GM12878 (cell line): ENCODE results near the gene CHN2. TPM values are rescaled to one million over a fixed set of nuclear protein-coding genes. Genes with fewer than 3 reads are reported as not detected.

ENCODE experiments used
- ATAC-seq: fragments of 200-7000 bp; cut with Tn5 transposase; 3 replicates; pipeline ENCODE4 v1.9.1; 2020; ENCODE audit warnings: mild to moderate bottlenecking, moderate library complexity
- BruUV-seq: library from RNA; stranded (reverse); fragments of 400-500 nt; replicated peaks from 2 replicates; lab custom pipeline; 2021; lab: Mats Ljungman, UMichigan
- CTCF ChIA-PET: fragments of 300-600 bp; sonication (Branson Sonifier 250); formaldehyde crosslinking; extraction: SDS; loops from one replicate; lab custom pipeline; 2021; ENCODE audit warnings: inconsistent platforms; lab: Yijun Ruan, JAX
- POLR2A ChIA-PET: fragments of 350-600 bp; formaldehyde crosslinking; extraction: SDS; loops from one replicate; lab custom pipeline; 2021; ENCODE audit warnings: inconsistent platforms; lab: Charles Lee
- RAD21 ChIA-PET: fragments of 300-600 bp; sonication (Branson Sonifier 250); formaldehyde crosslinking; loops from one replicate; lab custom pipeline; 2023; ENCODE audit warnings: antibody characterized with exemption; ENCODE audit not compliant: unreplicated experiment; lab: Charles Lee
- SMC1A ChIA-PET: fragments of 300-600 bp; sonication (Branson Sonifier 250); formaldehyde crosslinking; loops from one replicate; lab custom pipeline; 2023; ENCODE audit not compliant: unreplicated experiment, uncharacterized antibody; lab: Charles Lee
- DNase-seq: peaks from one replicate; pipeline ENCODE4 v3.0.0-alpha.2; 2011; ENCODE audit warnings: low read depth, low spot score
- FAIRE-seq: peaks from 3 replicates; lab custom pipeline; 2011; peaks lifted over from hg19 to GRCh38; lab: Jason Lieb, UNC
- H2AFZ ChIP-seq: 2 replicates; pipeline ENCODE4 v1.6.0; 2011; ENCODE audit warnings: low read depth, low read length, control low read depth; ENCODE audit not compliant: control insufficient read depth
- H3K27ac ChIP-seq: 2 replicates; pipeline ENCODE4 v1.5.1; 2011; ENCODE audit warnings: control low read depth; ENCODE audit not compliant: control insufficient read depth, insufficient read depth
- H3K27me3 ChIP-seq, 2 experiments: replicated peaks in 1 of 2; 2 replicates each; pipeline versions ENCODE4 v1.6.0 to v1.6.1; 2011; ENCODE audit warnings: low read length in 1 of 2; ENCODE audit not compliant: control insufficient read depth in 2 of 2, insufficient read depth in 2 of 2
- H3K36me3 ChIP-seq, 2 experiments: 2 replicates each; pipeline ENCODE4 v1.5.1; 2011; ENCODE audit warnings: low read length in 1 of 2; ENCODE audit not compliant: control insufficient read depth in 2 of 2, insufficient read depth in 2 of 2
- H3K4me1 ChIP-seq: 2 replicates; pipeline ENCODE4 v1.6.1; 2011; ENCODE audit warnings: mild to moderate bottlenecking, low read length, moderate library complexity, mixed read lengths; ENCODE audit not compliant: control insufficient read depth, insufficient read depth
- H3K4me2 ChIP-seq: 2 replicates; pipeline ENCODE4 v1.6.0; 2011; ENCODE audit warnings: control low read depth; ENCODE audit not compliant: control insufficient read depth, insufficient read depth
- H3K4me3 ChIP-seq: fragments of 200-600 bp; sonication (generic); 2 replicates; pipeline ENCODE4 v1.5.1; 2016
- H3K79me2 ChIP-seq: 2 replicates; pipeline ENCODE4 v1.6.0; 2011; ENCODE audit warnings: low read length; ENCODE audit not compliant: control insufficient read depth, insufficient read depth
- H3K9ac ChIP-seq: 2 replicates; pipeline ENCODE4 v1.8.0; 2011; ENCODE audit warnings: low read length, control low read depth, mixed read lengths; ENCODE audit not compliant: control insufficient read depth, insufficient read depth
- H3K9me3 ChIP-seq: replicated peaks from 3 replicates; pipeline ENCODE4 v1.5.1; 2011; ENCODE audit warnings: mild to moderate bottlenecking, low read length; ENCODE audit not compliant: control insufficient read depth, insufficient read depth
- H4K20me1 ChIP-seq: 2 replicates; pipeline ENCODE4 v1.6.0; 2011; ENCODE audit not compliant: control insufficient read depth, insufficient read depth
- CBX3 ChIP-seq: fragments of 200-600 bp; sonication (generic); IDR thresholded peaks from 2 replicates; pipeline ENCODE4 v1.6.1; 2016; ENCODE audit warnings: low read depth, borderline replicate concordance
- CHD4 ChIP-seq: fragments of 200-600 bp; sonication (generic); IDR thresholded peaks from 2 replicates; pipeline ENCODE4 v1.6.1; 2016; ENCODE audit warnings: mild to moderate bottlenecking
- POLR2A ChIP-seq: IDR thresholded peaks from 2 replicates; pipeline ENCODE4 v1.6.1; 2011; ENCODE audit warnings: low read depth, mild to moderate bottlenecking, low read length
- SMC3 ChIP-seq: IDR thresholded peaks from 2 replicates; pipeline ENCODE4 v1.6.1; 2011; ENCODE audit warnings: low read length, improper control_type of control experiment, borderline replicate concordance
- WGBS: methylation state at CpG from one replicate; pipeline ENCODE4 v1.1.6; 2016; ENCODE audit warnings: low lambda C conversion rate; ENCODE audit not compliant: insufficient replicate concordance, insufficient coverage; ENCODE audit errors: missing lambda C conversion rate; 5-methylcytosine and 5-hydroxymethylcytosine counted together
- in situ Hi-C: fragments of 300-500 bp; cut with MboI; formaldehyde crosslinking; loops from 9 replicates; pipeline ENCODE4 v1.14.3; 2018; ENCODE audit warnings: mixed read lengths
- intact Hi-C: fragments of 100-400 bp; cut with micrococcal nuclease; formaldehyde crosslinking; loops from one replicate; pipeline ENCODE4 v1.14.2; 2022; ENCODE audit not compliant: unreplicated experiment
- polyA plus RNA-seq, 11 experiments: library from polyadenylated mRNA; depleted of rRNA in 4 of 11; unstranded in 6 of 11; stranded (reverse) in 5 of 11; fragments of >200 nt; fragmentation: Nextera tagmentation in 4 of 11; fragmentation: Illumina TruSeq in 1 of 11; extraction: Ambion mirVana in 4 of 11; extraction: Trizol in 1 of 11; gene quantifications; 1 replicate in 1 of 11; 2 replicates in 10 of 11; pipeline versions ENCODE4 v1.2.1 to v1.2.3, GENCODE V29; 2011 to 2016; ENCODE audit warnings: inconsistent platforms in 2 of 11, missing spikeins in 2 of 11, low read depth in 1 of 11
- total RNA-seq, 4 experiments: library from RNA; depleted of rRNA in 3 of 4; stranded (reverse); fragments of >200 nt in 3 of 4; fragmentation: Illumina TruSeq in 1 of 4; extraction: Trizol in 1 of 4; gene quantifications; 2 replicates each; pipeline versions ENCODE4 v1.2.1 to v1.2.3, GENCODE V29; 2013 to 2021
- TF ChIP-seq, protein P1 (sequence below): fragments of 450-650 bp; IDR thresholded peaks from 2 replicates; pipeline ENCODE4 v1.6.1; 2016; ENCODE audit warnings: mild to moderate bottlenecking, moderate library complexity, borderline replicate concordance
- TF ChIP-seq, protein P2 (sequence below): fragments of 150-350 bp; IDR thresholded peaks from 2 replicates; pipeline ENCODE4 v1.6.1; 2016; ENCODE audit warnings: low read depth, low read length

Gene CHN2
- total and polyA plus RNA-seq, 10 of the 15 experiments (the other 5 are each of a cell fraction or from before 2014, with no cell fraction given), result 0.11 to 3.8 (median 0.37) TPM; not detected in 2

DNA sequence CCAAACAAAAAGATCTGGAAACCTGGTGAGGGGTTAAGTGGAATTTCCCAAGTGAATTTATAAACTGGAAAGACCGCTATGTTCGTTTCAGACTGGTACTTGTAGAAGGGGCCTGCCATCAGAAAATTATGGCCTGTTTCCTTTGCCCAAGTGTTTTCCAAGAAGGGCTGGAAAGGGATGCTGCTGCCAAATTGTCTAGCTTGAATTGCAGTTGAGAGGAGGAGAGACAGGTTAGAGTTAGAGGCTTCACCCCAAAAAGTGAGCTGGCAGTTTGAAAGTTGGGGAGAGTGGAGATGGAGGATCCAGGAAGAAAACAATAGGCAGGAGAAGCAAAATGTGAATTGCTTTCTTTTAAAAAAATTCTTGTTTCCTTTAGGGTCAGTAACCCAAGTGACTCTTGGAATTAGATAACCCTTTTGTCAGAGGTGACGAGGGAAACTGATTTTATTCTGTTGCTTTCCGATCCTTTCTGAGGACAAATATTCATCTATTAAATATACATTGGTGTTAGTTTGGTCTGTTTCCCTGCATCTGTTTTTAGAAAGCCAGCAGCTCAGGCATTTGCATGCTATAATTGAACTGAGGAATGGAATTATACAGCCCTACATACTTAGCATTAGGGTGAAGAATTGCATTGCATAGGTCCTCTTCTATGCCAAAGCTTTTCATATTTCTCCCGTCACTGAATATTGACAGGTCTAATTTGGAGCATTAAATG is 286.5 kb downstream of the CHN2 start:
- BruUV-seq, result no TSS peak
- CTCF ChIA-PET, result no interaction called here

DNA sequence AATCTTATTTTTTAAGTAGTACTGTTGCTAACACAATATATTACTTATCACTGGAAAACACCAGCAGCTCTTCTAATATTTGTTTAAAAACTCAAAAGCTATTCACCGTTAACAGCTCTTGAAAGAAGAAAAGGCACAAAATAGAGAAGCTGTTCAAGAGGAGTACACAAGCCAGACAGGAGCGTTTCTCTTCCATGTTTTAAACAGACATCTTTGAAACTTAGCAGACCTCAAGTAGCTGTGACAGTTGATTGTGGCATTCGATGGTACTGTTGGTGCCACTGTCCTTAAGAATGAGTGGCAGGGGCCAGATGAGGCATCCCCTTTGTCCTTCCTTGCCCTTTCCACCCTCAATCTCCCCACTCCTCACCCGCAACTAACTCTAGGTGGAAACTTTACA is 287.5 kb downstream of the CHN2 start:
- H3K4me1 ChIP-seq, result no peaks in the 10 kb centered on the region
- ChIA-PET POLR2A (no interaction called here), CTCF (no interaction called here), SMC1A (no interaction called here), RAD21 (no interaction called here)
- H3K79me2 ChIP-seq, result no peaks in the 10 kb centered on the region
- no peak overlapping the region for H3K27ac ChIP-seq
- H3K9me3 ChIP-seq, result no peaks in the 10 kb centered on the region
- WGBS, result 20% methylated on average over 4 of the region's 4 CpGs
- no peak overlapping the region for H3K4me3 ChIP-seq
- H4K20me1 ChIP-seq, result no peaks in the 10 kb centered on the region
- no peak for FAIRE-seq
- intact Hi-C loops, result no loop called here
- no peak overlapping the region for H3K4me2 ChIP-seq
- H3K9ac ChIP-seq, result no peak overlapping the region
- H2AFZ ChIP-seq, result no peak overlapping the region
- no peaks in the 10 kb centered on the region; a peak in 1 of 4 replicates for H3K27me3 ChIP-seq
- no peak for DNase-seq
- in situ Hi-C loops, result no loop called here
- H3K36me3 ChIP-seq, result no peaks in the 10 kb centered on the region
- BruUV-seq, result no TSS peak
- no peak for ATAC-seq
- TF ChIP-seq CHD4 (no peak), POLR2A (no peak), SMC3 (no peak)
- TF ChIP-seq, protein P1, sequence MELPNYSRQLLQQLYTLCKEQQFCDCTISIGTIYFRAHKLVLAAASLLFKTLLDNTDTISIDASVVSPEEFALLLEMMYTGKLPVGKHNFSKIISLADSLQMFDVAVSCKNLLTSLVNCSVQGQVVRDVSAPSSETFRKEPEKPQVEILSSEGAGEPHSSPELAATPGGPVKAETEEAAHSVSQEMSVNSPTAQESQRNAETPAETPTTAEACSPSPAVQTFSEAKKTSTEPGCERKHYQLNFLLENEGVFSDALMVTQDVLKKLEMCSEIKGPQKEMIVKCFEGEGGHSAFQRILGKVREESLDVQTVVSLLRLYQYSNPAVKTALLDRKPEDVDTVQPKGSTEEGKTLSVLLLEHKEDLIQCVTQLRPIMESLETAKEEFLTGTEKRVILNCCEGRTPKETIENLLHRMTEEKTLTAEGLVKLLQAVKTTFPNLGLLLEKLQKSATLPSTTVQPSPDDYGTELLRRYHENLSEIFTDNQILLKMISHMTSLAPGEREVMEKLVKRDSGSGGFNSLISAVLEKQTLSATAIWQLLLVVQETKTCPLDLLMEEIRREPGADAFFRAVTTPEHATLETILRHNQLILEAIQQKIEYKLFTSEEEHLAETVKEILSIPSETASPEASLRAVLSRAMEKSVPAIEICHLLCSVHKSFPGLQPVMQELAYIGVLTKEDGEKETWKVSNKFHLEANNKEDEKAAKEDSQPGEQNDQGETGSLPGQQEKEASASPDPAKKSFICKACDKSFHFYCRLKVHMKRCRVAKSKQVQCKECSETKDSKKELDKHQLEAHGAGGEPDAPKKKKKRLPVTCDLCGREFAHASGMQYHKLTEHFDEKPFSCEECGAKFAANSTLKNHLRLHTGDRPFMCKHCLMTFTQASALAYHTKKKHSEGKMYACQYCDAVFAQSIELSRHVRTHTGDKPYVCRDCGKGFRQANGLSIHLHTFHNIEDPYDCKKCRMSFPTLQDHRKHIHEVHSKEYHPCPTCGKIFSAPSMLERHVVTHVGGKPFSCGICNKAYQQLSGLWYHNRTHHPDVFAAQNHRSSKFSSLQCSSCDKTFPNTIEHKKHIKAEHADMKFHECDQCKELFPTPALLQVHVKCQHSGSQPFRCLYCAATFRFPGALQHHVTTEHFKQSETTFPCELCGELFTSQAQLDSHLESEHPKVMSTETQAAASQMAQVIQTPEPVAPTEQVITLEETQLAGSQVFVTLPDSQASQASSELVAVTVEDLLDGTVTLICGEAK, result no peak
- TF ChIP-seq, protein P2, sequence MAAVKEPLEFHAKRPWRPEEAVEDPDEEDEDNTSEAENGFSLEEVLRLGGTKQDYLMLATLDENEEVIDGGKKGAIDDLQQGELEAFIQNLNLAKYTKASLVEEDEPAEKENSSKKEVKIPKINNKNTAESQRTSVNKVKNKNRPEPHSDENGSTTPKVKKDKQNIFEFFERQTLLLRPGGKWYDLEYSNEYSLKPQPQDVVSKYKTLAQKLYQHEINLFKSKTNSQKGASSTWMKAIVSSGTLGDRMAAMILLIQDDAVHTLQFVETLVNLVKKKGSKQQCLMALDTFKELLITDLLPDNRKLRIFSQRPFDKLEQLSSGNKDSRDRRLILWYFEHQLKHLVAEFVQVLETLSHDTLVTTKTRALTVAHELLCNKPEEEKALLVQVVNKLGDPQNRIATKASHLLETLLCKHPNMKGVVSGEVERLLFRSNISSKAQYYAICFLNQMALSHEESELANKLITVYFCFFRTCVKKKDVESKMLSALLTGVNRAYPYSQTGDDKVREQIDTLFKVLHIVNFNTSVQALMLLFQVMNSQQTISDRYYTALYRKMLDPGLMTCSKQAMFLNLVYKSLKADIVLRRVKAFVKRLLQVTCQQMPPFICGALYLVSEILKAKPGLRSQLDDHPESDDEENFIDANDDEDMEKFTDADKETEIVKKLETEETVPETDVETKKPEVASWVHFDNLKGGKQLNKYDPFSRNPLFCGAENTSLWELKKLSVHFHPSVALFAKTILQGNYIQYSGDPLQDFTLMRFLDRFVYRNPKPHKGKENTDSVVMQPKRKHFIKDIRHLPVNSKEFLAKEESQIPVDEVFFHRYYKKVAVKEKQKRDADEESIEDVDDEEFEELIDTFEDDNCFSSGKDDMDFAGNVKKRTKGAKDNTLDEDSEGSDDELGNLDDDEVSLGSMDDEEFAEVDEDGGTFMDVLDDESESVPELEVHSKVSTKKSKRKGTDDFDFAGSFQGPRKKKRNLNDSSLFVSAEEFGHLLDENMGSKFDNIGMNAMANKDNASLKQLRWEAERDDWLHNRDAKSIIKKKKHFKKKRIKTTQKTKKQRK, result no peak

More for the DNA sequence above, 286.5 kb downstream of the CHN2 start:
- H3K27me3 ChIP-seq, result no peaks in the 10 kb centered on the region; a peak in 1 of 4 replicates
- ChIA-PET SMC1A (no interaction called here), RAD21 (no interaction called here), POLR2A (no interaction called here)
- no peak overlapping the region for H3K4me2 ChIP-seq
- DNase-seq, result no peak
- no peak for ATAC-seq
- no peak for FAIRE-seq
- intact Hi-C loops (no loop called here), in situ Hi-C loops (no loop called here)
- H3K4me1 ChIP-seq, result no peaks in the 10 kb centered on the region
- H3K36me3 ChIP-seq, result no peaks in the 10 kb centered on the region
- no peaks in the 10 kb centered on the region for H3K9me3 ChIP-seq
- no peak overlapping the region for H3K9ac ChIP-seq
- no peaks in the 10 kb centered on the region for H4K20me1 ChIP-seq
- TF ChIP-seq CBX3, result no peak
- TF ChIP-seq, all 136 proteins: peak for 0
- WGBS, result 30% methylated on average over 5 of the region's 5 CpGs
- H3K4me3 ChIP-seq, result no peak overlapping the region
- H2AFZ ChIP-seq, result no peak overlapping the region
- no peaks in the 10 kb centered on the region for H3K79me2 ChIP-seq
- H3K27ac ChIP-seq, result no peak overlapping the region
